SHP77 treated with DMSO at 0.1 percent for 48 hours (cell line): Measurements from ENCODE around the gene TRIM15.
"Not testable (repeated sequence)": the region's sequence is repeated elsewhere in the genome, so short reads cannot be mapped to it uniquely, and the experiment has no call there.

Experiments
- DNase-seq: peaks from one replicate; lab custom pipeline; 2025; lab: John Stamatoyannopoulos, UW

Gene TRIM15

GRCh38 chr6:30162265-30163089 lies 869 bp upstream of the TRIM15 start:
- no peak for DNase-seq

GRCh38 chr6:30163918-30164654 lies 740 bp downstream of the TRIM15 start:
- no peak for DNase-seq

GRCh38 chr6:30164714-30165113 lies 1.4 kb downstream of the TRIM15 start:
- DNase-seq, result no peak

GRCh38 chr6:30165238-30165637 lies 1.9 kb downstream of the TRIM15 start:
- not testable (repeated sequence) for DNase-seq

- DNase-seq, result no peak
Measured at GRCh38 chr6:30167101-30167500, 3.8 kb downstream of the TRIM15 start.

GRCh38 chr6:30168741-30169140 lies 5.4 kb downstream of the TRIM15 start:
- DNase-seq, result no peak

GRCh38 chr6:30169658-30170614 lies 6.6 kb downstream of the TRIM15 start:
- no peak for DNase-seq

- no peak for DNase-seq
Measured at GRCh38 chr6:30171677-30172471, 8.5 kb downstream of the TRIM15 start.

GRCh38 chr6:30172681-30173080 lies 9.3 kb downstream of the TRIM15 start:
- no peak for DNase-seq

GRCh38 chr6:30175765-30176164 lies 12.4 kb downstream of the TRIM15 start:
- no peak for DNase-seq

GRCh38 chr6:30178837-30179236 lies 15.5 kb downstream of the TRIM15 start:
- DNase-seq, result no peak

- no peak for DNase-seq
Measured at GRCh38 chr6:30180145-30180544, 16.8 kb downstream of the TRIM15 start.

- DNase-seq, result no peak
Measured at GRCh38 chr6:30184417-30185031, 21.2 kb downstream of the TRIM15 start.

GRCh38 chr6:30185846-30186484 lies 22.6 kb downstream of the TRIM15 start:
- DNase-seq, result no peak

- DNase-seq, result no peak
Measured at GRCh38 chr6:30188541-30188940, 25.2 kb downstream of the TRIM15 start.

- no peak for DNase-seq
Measured at GRCh38 chr6:30192076-30192475, 28.7 kb downstream of the TRIM15 start.

GRCh38 chr6:30194797-30195690 lies 31.7 kb downstream of the TRIM15 start:
- no peak for DNase-seq

GRCh38 chr6:30195951-30196350 lies 32.6 kb downstream of the TRIM15 start:
- no peak for DNase-seq

GRCh38 chr6:30196376-30196775 lies 33.0 kb downstream of the TRIM15 start:
- no peak for DNase-seq
